Uterus (tissue), 2 donors: ENCODE measurements around the gene EPHA7.

Experiments used
- CTCF ChIP-seq, 4 experiments: fragments of 200-600 bp in 2 of 4; fragments of 450-650 bp in 2 of 4; sonication (generic) in 2 of 4; IDR thresholded peaks; one replicate each; pipeline ENCODE4 v1.5.1; 2016 to 2019; ENCODE audit warnings: antibody characterized with exemption in 4 of 4, mild to moderate bottlenecking in 2 of 4, moderate library complexity in 1 of 4
- POLR2A ChIP-seq, 2 donors: fragments of 450-650 bp; IDR thresholded peaks; one replicate each; pipeline ENCODE4 v1.6.1; 2016; ENCODE audit warnings: antibody characterized with exemption in 2 of 2, mild to moderate bottlenecking in 1 of 2, moderate library complexity in 1 of 2

- TF ChIP-seq CTCF (IDR thresholded peaks at IDR 0.05): no peak
- TF ChIP-seq POLR2A (IDR thresholded peaks at IDR 0.05): no peak
Measured at GRCh38 chr6:93218096-93218495, 201.3 kb downstream of the EPHA7 start.
